A673 (cell line): Measurements from ENCODE around the gene PLD1. TPM values are rescaled to one million over a fixed set of nuclear protein-coding genes. Genes with fewer than 3 reads are reported as not detected.

Source experiments
- BruUV-seq: library from RNA; stranded (reverse); fragments of 400-500 nt; replicated peaks from 2 replicates; lab custom pipeline; 2021; lab: Mats Ljungman, UMichigan
- CTCF ChIA-PET: fragments of 300-600 bp; sonication (Branson Sonifier 250); formaldehyde crosslinking; loops from one replicate; lab custom pipeline; 2022; ENCODE audit warnings: antibody characterized with exemption; lab: Charles Lee
- POLR2A ChIA-PET: fragments of 300-600 bp; sonication (Branson Sonifier 250); formaldehyde crosslinking; loops from one replicate; lab custom pipeline; 2022; ENCODE audit warnings: antibody characterized with exemption; ENCODE audit not compliant: low non-redundant PET; lab: Charles Lee
- DNase-seq: peaks from one replicate; pipeline ENCODE4 v3.0.0-alpha.2; 2015; ENCODE audit warnings: low spot score
- H3K27ac ChIP-seq: fragments of 200-600 bp; sonication (generic); 2 replicates; pipeline ENCODE4 v1.5.1; 2016; ENCODE audit warnings: mixed run types, low read depth, mild to moderate bottlenecking, mixed read lengths, antibody characterized with exemption, low read length; ENCODE audit not compliant: poor library complexity, severe bottlenecking
- H3K27me3 ChIP-seq: fragments of 200-600 bp; sonication (generic); replicated peaks from 2 replicates; pipeline ENCODE4 v1.6.1; 2017; ENCODE audit warnings: mixed run types, low read depth, mild to moderate bottlenecking, mixed read lengths, antibody characterized with exemption, low read length; ENCODE audit not compliant: insufficient read depth, poor library complexity
- H3K36me3 ChIP-seq: fragments of 200-600 bp; sonication (generic); 2 replicates; pipeline ENCODE4 v1.6.1; 2016; ENCODE audit warnings: mixed run types, mild to moderate bottlenecking, mixed read lengths, antibody characterized with exemption, low read length; ENCODE audit not compliant: insufficient read depth, poor library complexity, severe bottlenecking
- H3K4me1 ChIP-seq: fragments of 200-600 bp; sonication (generic); 2 replicates; pipeline ENCODE4 v1.6.1; 2017; ENCODE audit warnings: mixed run types, mild to moderate bottlenecking, mixed read lengths, antibody characterized with exemption, low read length; ENCODE audit not compliant: insufficient read depth, poor library complexity, severe bottlenecking
- H3K4me3 ChIP-seq: fragments of 200-600 bp; sonication (generic); 2 replicates; pipeline ENCODE4 v1.5.1; 2016; ENCODE audit warnings: low read depth, mixed run types, mild to moderate bottlenecking, mixed read lengths, low read length; ENCODE audit not compliant: poor library complexity, severe bottlenecking
- H3K9me3 ChIP-seq: fragments of 200-600 bp; sonication (generic); 2 replicates; pipeline ENCODE4 v1.6.1; 2016; ENCODE audit warnings: mixed run types, low read depth, mild to moderate bottlenecking, mixed read lengths, antibody characterized with exemption, low read length; ENCODE audit not compliant: poor library complexity, severe bottlenecking
- CTCF ChIP-seq: fragments of 300-800, 200-600 bp; sonication (generic); conservative IDR thresholded peaks from 2 replicates; pipeline ENCODE4 v1.5.1; 2017; ENCODE audit warnings: low read depth, mild to moderate bottlenecking, antibody characterized with exemption, low read length, moderate library complexity, mixed read lengths
- EZH2 ChIP-seq: fragments of 200-600 bp; sonication (generic); IDR thresholded peaks from 2 replicates; pipeline ENCODE4 v1.6.1; 2017; ENCODE audit warnings: borderline replicate concordance, low read depth, mild to moderate bottlenecking, mixed read lengths, antibody characterized with exemption, low read length; ENCODE audit not compliant: poor library complexity, severe bottlenecking
- intact Hi-C: fragments of 100-400 bp; cut with micrococcal nuclease; formaldehyde crosslinking; loops from one replicate; pipeline ENCODE4 v1.10.0; 2022; ENCODE audit not compliant: unreplicated experiment
- total RNA-seq: library from RNA; stranded (reverse); gene quantifications from 2 replicates; pipeline ENCODE4 v1.2.3, GENCODE V29; 2021

PLD1 gene
- total RNA-seq, 1 experiment from 2014 or later = 3.2 TPM

GRCh38 chr3:171602072-171602471, 208.2 kb downstream of the PLD1 start:
- no TSS peak for BruUV-seq
- CTCF ChIA-PET = no interaction called here
- intact Hi-C loops = no loop called here
- no peaks in the 10 kb centered on the region for H3K9me3 ChIP-seq
- H3K36me3 ChIP-seq = no peaks in the 10 kb centered on the region
- H3K27ac ChIP-seq = no peak overlapping the region
- H3K4me3 ChIP-seq = no peak overlapping the region
- H3K27me3 ChIP-seq = no peaks in the 10 kb centered on the region
- no peak for DNase-seq
- POLR2A ChIA-PET = no interaction called here
- H3K4me1 ChIP-seq = no peaks in the 10 kb centered on the region
- TF ChIP-seq EZH2 (no peak), CTCF (no peak)

GRCh38 chr3:171600030-171600429, 210.3 kb downstream of the PLD1 start:
- Histone ChIP-seq H3K27me3 (no peaks in the 10 kb centered on the region), H3K36me3 (no peaks in the 10 kb centered on the region), H3K27ac (no peak overlapping the region), H3K9me3 (no peaks in the 10 kb centered on the region), H3K4me1 (no peaks in the 10 kb centered on the region), H3K4me3 (no peak overlapping the region)
- BruUV-seq = no TSS peak
- ChIA-PET POLR2A (no interaction called here), CTCF (no interaction called here)
- intact Hi-C loops = no loop called here
- no peak for DNase-seq
- TF ChIP-seq EZH2 (no peak), CTCF (no peak)

GRCh38 chr3:171598990-171599389, 211.3 kb downstream of the PLD1 start:
- H3K27me3 ChIP-seq = no peaks in the 10 kb centered on the region
- intact Hi-C loops = no loop called here
- BruUV-seq = no TSS peak
- no peak for TF ChIP-seq CTCF
- TF ChIP-seq EZH2 = no peak
- no peaks in the 10 kb centered on the region for H3K4me1 ChIP-seq
- DNase-seq = no peak
- no peak overlapping the region for H3K27ac ChIP-seq
- no peak overlapping the region for H3K4me3 ChIP-seq
- POLR2A ChIA-PET = no interaction called here
- H3K9me3 ChIP-seq = no peaks in the 10 kb centered on the region
- CTCF ChIA-PET = interaction anchor here (0.7 kb wide), 1 partner anchor 77 kb away, joined by 5 read pairs; no protein-coding TSS in a partner anchor
- no peaks in the 10 kb centered on the region for H3K36me3 ChIP-seq
